Uterus (tissue), 4 donors: ENCODE results near the gene CBFA2T3. TPM values are rescaled to one million over a fixed set of nuclear protein-coding genes. Genes with fewer than 3 reads are reported as not detected.
A peak's percentile ranks its signal among the peaks of the same experiment; 100 is the strongest.
"Not testable (repeated sequence)": the region's sequence is repeated elsewhere in the genome, so short reads cannot be mapped to it uniquely, and the experiment has no call there.

ENCODE experiments used
- DNase-seq, 2 donors: peaks; one replicate each; pipeline ENCODE4 v3.0.0-alpha.2; 2019 to 2020
- H3K27ac ChIP-seq, 2 donors: fragments of 200-600 bp; sonication (generic); 1 replicate in 1 of 2; 2 replicates in 1 of 2; pipeline ENCODE4 v1.5.1; 2016 to 2018
- H3K27me3 ChIP-seq, 2 donors: fragments of 200-600 bp; sonication (generic); one replicate each; pipeline ENCODE4 v1.5.1; 2018 to 2019; ENCODE audit warnings: control low read depth in 1 of 2
- H3K36me3 ChIP-seq, 2 donors: fragments of 200-600 bp; sonication (generic); one replicate each; pipeline ENCODE4 v1.5.1; 2019; ENCODE audit warnings: control low read depth in 1 of 2
- H3K4me1 ChIP-seq, 2 donors: fragments of 200-600 bp; sonication (generic); one replicate each; pipeline ENCODE4 v1.5.1; 2018 to 2019; ENCODE audit warnings: control low read depth in 1 of 2
- H3K4me3 ChIP-seq, 2 donors: fragments of 200-600 bp; sonication (generic); 1 replicate in 1 of 2; 2 replicates in 1 of 2; pipeline ENCODE4 v1.5.1; 2018 to 2019; ENCODE audit warnings: mild to moderate bottlenecking in 1 of 2
- H3K9me3 ChIP-seq, 2 donors: fragments of 200-600 bp; sonication (generic); one replicate each; pipeline ENCODE4 v1.5.1; 2019; ENCODE audit warnings: control low read depth in 1 of 2
- POLR2A ChIP-seq, 2 donors: fragments of 450-650 bp; IDR thresholded peaks; one replicate each; pipeline ENCODE4 v1.6.1; 2016; ENCODE audit warnings: antibody characterized with exemption in 2 of 2, mild to moderate bottlenecking in 1 of 2, moderate library complexity in 1 of 2
- intact Hi-C: fragments of 100-400 bp; cut with DNase I; formaldehyde crosslinking; loops from one replicate; pipeline ENCODE4 v1.15.1; 2023; ENCODE audit warnings: low total_unique reads
- total RNA-seq, 4 donors: library from RNA; depleted of rRNA in 3 of 4; stranded (reverse); fragments of >200 nt in 3 of 4; gene quantifications; one replicate each; pipeline versions ENCODE4 v1.1.0 to v1.2.4, GENCODE V29; 2014 to 2023
- TF ChIP-seq, protein P1 (sequence below), 4 experiments: fragments of 200-600 bp in 2 of 4; fragments of 450-650 bp in 2 of 4; sonication (generic) in 2 of 4; IDR thresholded peaks; one replicate each; pipeline ENCODE4 v1.5.1; 2016 to 2019; ENCODE audit warnings: antibody characterized with exemption in 4 of 4, mild to moderate bottlenecking in 2 of 4, moderate library complexity in 1 of 4
- donor health status: DM: yes; HTN: yes; CAD: no.

Gene CBFA2T3
- total RNA-seq, 4 donors from 2014 or later: under 0.01 to 12.1 (median 3.1) TPM

GRCh38 chr16:88921591-88921990, 55.4 kb downstream of the CBFA2T3 start:
- intact Hi-C loops: no loop called here
- no peak for TF ChIP-seq POLR2A (IDR thresholded peaks at IDR 0.05)
- TF ChIP-seq, protein P1, sequence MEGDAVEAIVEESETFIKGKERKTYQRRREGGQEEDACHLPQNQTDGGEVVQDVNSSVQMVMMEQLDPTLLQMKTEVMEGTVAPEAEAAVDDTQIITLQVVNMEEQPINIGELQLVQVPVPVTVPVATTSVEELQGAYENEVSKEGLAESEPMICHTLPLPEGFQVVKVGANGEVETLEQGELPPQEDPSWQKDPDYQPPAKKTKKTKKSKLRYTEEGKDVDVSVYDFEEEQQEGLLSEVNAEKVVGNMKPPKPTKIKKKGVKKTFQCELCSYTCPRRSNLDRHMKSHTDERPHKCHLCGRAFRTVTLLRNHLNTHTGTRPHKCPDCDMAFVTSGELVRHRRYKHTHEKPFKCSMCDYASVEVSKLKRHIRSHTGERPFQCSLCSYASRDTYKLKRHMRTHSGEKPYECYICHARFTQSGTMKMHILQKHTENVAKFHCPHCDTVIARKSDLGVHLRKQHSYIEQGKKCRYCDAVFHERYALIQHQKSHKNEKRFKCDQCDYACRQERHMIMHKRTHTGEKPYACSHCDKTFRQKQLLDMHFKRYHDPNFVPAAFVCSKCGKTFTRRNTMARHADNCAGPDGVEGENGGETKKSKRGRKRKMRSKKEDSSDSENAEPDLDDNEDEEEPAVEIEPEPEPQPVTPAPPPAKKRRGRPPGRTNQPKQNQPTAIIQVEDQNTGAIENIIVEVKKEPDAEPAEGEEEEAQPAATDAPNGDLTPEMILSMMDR (IDR thresholded peaks at IDR 0.05): no peak
- H3K9me3 ChIP-seq: no peaks in the 10 kb centered on the region
- H3K4me3 ChIP-seq: no peak overlapping the region
- H3K36me3 ChIP-seq: no peaks in the 10 kb centered on the region
- no peaks in the 10 kb centered on the region for H3K27me3 ChIP-seq
- peak overlapping the region; percentile 51 to 52 for H3K27ac ChIP-seq
- no peak for DNase-seq
- H3K4me1 ChIP-seq: peaks cover 0 to 8% of the 10 kb centered on the region in 2 donors

GRCh38 chr16:88920618-88921590, 56.1 kb downstream of the CBFA2T3 start:
- no peak for TF ChIP-seq POLR2A (IDR thresholded peaks at IDR 0.05)
- TF ChIP-seq, protein P1 (IDR thresholded peaks at IDR 0.05): no peak
- Histone ChIP-seq H3K4me3 (no peak overlapping the region), H3K36me3 (no peaks in the 10 kb centered on the region), H3K27ac (peak overlapping the region; percentile 51 to 52), H3K9me3 (no peaks in the 10 kb centered on the region), H3K27me3 (no peaks in the 10 kb centered on the region), H3K4me1 (peaks cover 0 to 8% of the 10 kb centered on the region in 2 donors)
- intact Hi-C loops: no loop called here
- DNase-seq: peak; percentile 67 to 70

DNA sequence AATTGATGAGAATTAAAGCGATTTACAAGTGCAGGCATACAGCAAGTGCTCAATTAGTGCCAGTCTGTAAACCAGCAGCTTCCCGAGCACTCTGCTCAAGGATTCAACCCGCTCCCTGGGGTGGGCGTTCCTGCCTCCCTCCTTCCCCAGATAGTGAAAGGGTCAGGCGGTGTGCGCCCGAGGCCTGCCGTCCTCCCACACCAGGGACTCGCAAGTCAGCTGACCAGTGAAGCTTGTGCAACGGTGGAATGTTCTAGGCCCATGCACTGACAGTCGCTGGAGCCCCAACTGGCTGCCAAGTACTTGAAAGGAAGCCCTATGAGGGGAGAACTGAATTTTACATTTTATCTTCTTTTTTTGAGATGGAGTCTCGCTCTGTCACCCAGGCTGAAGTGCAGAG, 57.1 kb downstream of the CBFA2T3 start:
- TF ChIP-seq, protein P1 (IDR thresholded peaks at IDR 0.05): no peak
- TF ChIP-seq POLR2A (IDR thresholded peaks at IDR 0.05): no peak
- H3K9me3 ChIP-seq: no peaks in the 10 kb centered on the region
- no peak overlapping the region for H3K4me3 ChIP-seq
- DNase-seq: no peak
- no peak overlapping the region for H3K27ac ChIP-seq
- H3K36me3 ChIP-seq: no peaks in the 10 kb centered on the region
- H3K4me1 ChIP-seq: peaks cover 0 to 8% of the 10 kb centered on the region in 2 donors
- intact Hi-C loops: no loop called here
- H3K27me3 ChIP-seq: no peaks in the 10 kb centered on the region

DNA sequence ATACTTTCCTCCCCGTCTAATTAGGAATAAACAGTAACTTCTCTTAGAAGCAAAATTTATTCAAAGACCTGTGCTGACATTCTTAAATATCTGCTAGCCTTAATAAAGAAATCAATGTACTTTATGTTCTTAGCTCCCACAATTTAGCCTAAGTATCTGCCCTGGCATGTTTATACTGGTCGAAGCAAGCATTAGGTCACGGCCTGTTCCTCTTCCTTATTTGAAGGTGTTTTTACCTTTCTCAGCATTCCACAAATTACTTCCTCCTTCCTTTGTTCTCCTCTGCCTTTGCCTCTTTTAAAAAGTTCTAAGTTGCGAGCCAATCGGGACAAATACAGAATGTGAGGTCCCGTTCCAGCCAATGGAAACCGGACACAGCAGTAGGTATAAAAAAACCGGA, 58.1 kb downstream of the CBFA2T3 start:
- H3K27me3 ChIP-seq, DNase-seq, H3K36me3 ChIP-seq, H3K9me3 ChIP-seq, intact Hi-C loops, H3K27ac ChIP-seq, H3K4me1 ChIP-seq, H3K4me3 ChIP-seq: not testable (repeated sequence)

DNA sequence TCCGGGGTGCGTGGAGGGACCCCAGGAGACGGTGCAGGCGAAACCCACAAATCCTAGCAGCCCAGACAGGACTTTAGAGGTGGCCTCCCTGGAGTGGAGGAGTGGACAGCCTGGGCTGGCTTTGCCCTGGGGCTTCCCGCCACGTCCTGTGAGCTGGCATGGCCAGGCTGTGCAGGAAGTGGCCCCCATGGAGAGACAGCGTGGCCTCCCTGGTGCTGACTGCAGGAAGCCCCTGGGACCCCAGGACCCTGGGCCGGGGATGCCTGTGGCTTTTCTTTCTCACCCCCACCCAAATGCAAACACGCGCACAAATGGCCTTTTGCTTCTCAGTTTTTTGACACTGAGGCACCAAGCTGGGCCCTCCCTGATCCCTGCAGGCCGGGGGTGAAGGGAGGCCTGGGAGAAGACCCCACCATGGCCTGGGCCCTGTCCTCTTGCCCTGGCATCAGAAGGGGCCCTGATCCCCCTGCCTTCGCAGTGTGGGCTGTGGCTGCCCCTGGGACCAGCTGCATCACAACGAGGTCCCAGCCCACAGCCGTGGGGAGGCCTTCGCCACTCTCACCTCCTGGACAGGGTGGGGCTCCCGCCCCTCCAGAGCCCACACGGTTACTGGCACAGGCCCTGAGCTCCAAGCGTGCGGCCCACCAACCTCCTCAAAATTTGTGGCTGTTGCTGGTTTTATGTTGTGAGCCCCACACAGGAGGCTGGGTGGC, 58.9 kb downstream of the CBFA2T3 start:
- TF ChIP-seq, protein P1 (IDR thresholded peaks at IDR 0.05): no peak
- TF ChIP-seq POLR2A (IDR thresholded peaks at IDR 0.05): no peak
- Histone ChIP-seq H3K4me3 (no peak overlapping the region), H3K27me3 (no peaks in the 10 kb centered on the region), H3K36me3 (no peaks in the 10 kb centered on the region), H3K4me1 (peaks cover 0 to 8% of the 10 kb centered on the region in 2 donors), H3K9me3 (no peaks in the 10 kb centered on the region), H3K27ac (no peak overlapping the region)
- no peak for DNase-seq
- intact Hi-C loops: no loop called here
